ENCODE data around the gene SERGEF.
"Not testable (repeated sequence)": the region's sequence is repeated elsewhere in the genome, so short reads cannot be mapped to it uniquely, and the experiment has no call there.

SERGEF gene

GRCh38 chr11:17915500-17916143, 97.2 kb downstream of the SERGEF start:
- Mint-ChIP-seq H3K4me3 (no peak overlapping the region), H3K4me1 (no peaks in the 10 kb centered on the region), H3K9me3 (no peaks in the 10 kb centered on the region), H3K36me3 (peaks cover 14% of the 10 kb centered on the region), H3K27me3 (no peaks in the 10 kb centered on the region), H3K27ac (no peak overlapping the region)

- Mint-ChIP-seq H3K4me1 (no peaks in the 10 kb centered on the region), H3K36me3 (peaks cover 15% of the 10 kb centered on the region), H3K9me3 (no peaks in the 10 kb centered on the region), H3K27ac (no peak overlapping the region), H3K4me3 (no peak overlapping the region), H3K27me3 (no peaks in the 10 kb centered on the region)
These were observed 97.9 kb downstream of the SERGEF start for GRCh38 chr11:17914957-17915356.

GRCh38 chr11:17907046-17907445, 105.8 kb downstream of the SERGEF start:
- H3K36me3 Mint-ChIP-seq, result peaks cover 21% of the 10 kb centered on the region
- no peak overlapping the region for H3K27ac Mint-ChIP-seq
- no peaks in the 10 kb centered on the region for H3K27me3 Mint-ChIP-seq
- H3K4me1 Mint-ChIP-seq, result no peaks in the 10 kb centered on the region
- no peaks in the 10 kb centered on the region for H3K9me3 Mint-ChIP-seq
- H3K4me3 Mint-ChIP-seq, result no peak overlapping the region

- Mint-ChIP-seq H3K27ac (no peak overlapping the region), H3K4me1 (no peaks in the 10 kb centered on the region), H3K27me3 (no peaks in the 10 kb centered on the region), H3K4me3 (no peak overlapping the region), H3K36me3 (peaks cover 19% of the 10 kb centered on the region), H3K9me3 (no peaks in the 10 kb centered on the region)
These were observed 106.4 kb downstream of the SERGEF start for GRCh38 chr11:17906436-17906835.

GRCh38 chr11:17905477-17905876, 107.4 kb downstream of the SERGEF start:
- H3K27ac Mint-ChIP-seq, result no peak overlapping the region
- H3K4me1 Mint-ChIP-seq, result no peaks in the 10 kb centered on the region
- no peak overlapping the region for H3K4me3 Mint-ChIP-seq
- no peaks in the 10 kb centered on the region for H3K9me3 Mint-ChIP-seq
- H3K36me3 Mint-ChIP-seq, result peaks cover 21% of the 10 kb centered on the region
- no peaks in the 10 kb centered on the region for H3K27me3 Mint-ChIP-seq

DNA sequence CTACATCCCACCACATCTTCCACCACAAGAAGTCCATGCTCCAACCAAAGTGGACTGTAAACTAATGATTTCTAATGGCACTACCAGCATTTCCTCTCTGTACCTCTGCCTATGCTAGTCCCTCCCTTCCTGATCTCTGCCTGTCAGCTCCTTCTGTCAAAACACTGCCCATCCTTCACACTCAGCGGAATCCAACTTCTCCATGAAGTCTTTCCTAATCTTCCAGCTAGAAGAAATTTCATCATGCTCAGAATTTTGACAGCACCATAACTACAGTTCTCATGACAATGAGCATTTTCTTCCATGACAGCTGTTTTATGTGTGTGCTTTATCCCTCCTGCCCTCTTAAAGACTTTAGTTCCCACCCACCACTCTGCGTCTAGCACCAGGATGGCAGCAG, 111.4 kb downstream of the SERGEF start:
- no peak overlapping the region for H3K4me3 Mint-ChIP-seq
- H3K36me3 Mint-ChIP-seq, result peaks cover 10% of the 10 kb centered on the region
- H3K27ac Mint-ChIP-seq, result no peak overlapping the region
- H3K4me1 Mint-ChIP-seq, result no peaks in the 10 kb centered on the region
- H3K9me3 Mint-ChIP-seq, result no peaks in the 10 kb centered on the region
- no peaks in the 10 kb centered on the region for H3K27me3 Mint-ChIP-seq

- no peaks in the 10 kb centered on the region for H3K27me3 Mint-ChIP-seq
- H3K36me3 Mint-ChIP-seq, result peaks cover 16% of the 10 kb centered on the region
- no peaks in the 10 kb centered on the region for H3K9me3 Mint-ChIP-seq
- H3K27ac Mint-ChIP-seq, result no peak overlapping the region
- H3K4me3 Mint-ChIP-seq, result no peak overlapping the region
- H3K4me1 Mint-ChIP-seq, result no peaks in the 10 kb centered on the region
These were observed 114.1 kb downstream of the SERGEF start for GRCh38 chr11:17898782-17899181.

DNA sequence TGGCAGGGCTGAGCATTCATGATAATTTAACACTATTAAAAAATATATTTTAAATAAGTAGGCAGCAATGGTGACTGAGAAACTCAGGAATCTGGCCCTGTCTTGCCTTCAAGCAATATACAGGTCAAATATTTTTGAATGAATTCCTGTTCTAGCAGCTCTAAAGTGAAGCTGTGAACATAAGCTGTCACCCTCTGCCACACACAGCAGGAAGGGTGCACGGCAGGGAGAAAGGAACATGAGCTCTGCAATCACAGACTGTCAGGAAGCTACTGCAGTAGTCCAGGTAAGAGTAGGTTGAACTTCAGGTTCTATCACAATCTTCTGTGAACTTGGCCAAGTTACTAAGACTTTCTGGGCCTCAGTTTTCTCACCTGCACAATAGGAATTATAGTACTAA, 114.8 kb downstream of the SERGEF start:
- H3K27me3 Mint-ChIP-seq, result no peaks in the 10 kb centered on the region
- H3K36me3 Mint-ChIP-seq, result peaks cover 16% of the 10 kb centered on the region
- no peaks in the 10 kb centered on the region for H3K9me3 Mint-ChIP-seq
- no peaks in the 10 kb centered on the region for H3K4me1 Mint-ChIP-seq
- H3K27ac Mint-ChIP-seq, result no peak overlapping the region
- H3K4me3 Mint-ChIP-seq, result no peak overlapping the region

GRCh38 chr11:17897495-17897894, 115.4 kb downstream of the SERGEF start:
- Mint-ChIP-seq H3K27ac (no peak overlapping the region), H3K4me1 (no peaks in the 10 kb centered on the region), H3K36me3 (peaks cover 16% of the 10 kb centered on the region), H3K9me3 (no peaks in the 10 kb centered on the region), H3K4me3 (no peak overlapping the region), H3K27me3 (no peaks in the 10 kb centered on the region)

DNA sequence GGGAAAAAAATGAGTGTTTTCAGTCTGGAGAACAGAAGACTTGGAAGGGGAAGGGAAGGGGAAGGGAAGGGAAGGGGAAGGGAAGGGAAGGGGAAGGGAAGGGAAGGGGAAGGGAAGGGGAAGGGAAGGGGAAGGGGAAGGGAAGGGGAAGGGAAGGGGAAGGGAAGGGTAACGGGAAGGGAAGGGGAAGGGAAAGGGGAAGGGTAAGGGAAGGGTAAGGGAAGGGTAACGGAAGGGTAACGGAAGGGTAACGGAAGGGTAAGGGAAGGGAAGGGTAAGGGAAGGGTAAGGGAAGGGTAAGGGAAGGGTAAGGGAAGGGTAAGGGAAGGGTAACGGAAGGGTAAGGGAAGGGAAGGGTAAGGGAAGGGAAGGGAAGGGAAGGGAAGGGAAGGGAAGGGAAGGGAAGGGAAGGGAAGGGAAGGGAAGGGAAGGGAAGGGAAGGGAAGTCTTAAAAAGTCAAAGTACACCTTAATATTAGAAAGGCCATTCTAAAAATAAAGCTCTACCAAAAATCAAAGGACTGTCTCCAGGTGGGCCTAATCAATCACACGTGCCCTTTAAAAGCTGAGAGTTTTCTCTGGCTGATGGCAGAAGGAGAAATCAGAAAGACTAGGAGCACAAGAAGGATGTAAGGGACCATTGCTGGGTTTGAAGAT, 116.2 kb downstream of the SERGEF start:
- not testable (repeated sequence) for H3K9me3 Mint-ChIP-seq, H3K4me3 Mint-ChIP-seq, H3K4me1 Mint-ChIP-seq, H3K27me3 Mint-ChIP-seq, H3K27ac Mint-ChIP-seq
- H3K36me3 Mint-ChIP-seq, result peaks cover 13% of the 10 kb centered on the region

- H3K36me3 Mint-ChIP-seq, result peaks cover 11% of the 10 kb centered on the region
- no peak overlapping the region for H3K4me3 Mint-ChIP-seq
- H3K27ac Mint-ChIP-seq, result no peak overlapping the region
- H3K4me1 Mint-ChIP-seq, result no peaks in the 10 kb centered on the region
- H3K27me3 Mint-ChIP-seq, result no peaks in the 10 kb centered on the region
- no peaks in the 10 kb centered on the region for H3K9me3 Mint-ChIP-seq
These were observed 117.8 kb downstream of the SERGEF start for GRCh38 chr11:17894929-17895658.

DNA sequence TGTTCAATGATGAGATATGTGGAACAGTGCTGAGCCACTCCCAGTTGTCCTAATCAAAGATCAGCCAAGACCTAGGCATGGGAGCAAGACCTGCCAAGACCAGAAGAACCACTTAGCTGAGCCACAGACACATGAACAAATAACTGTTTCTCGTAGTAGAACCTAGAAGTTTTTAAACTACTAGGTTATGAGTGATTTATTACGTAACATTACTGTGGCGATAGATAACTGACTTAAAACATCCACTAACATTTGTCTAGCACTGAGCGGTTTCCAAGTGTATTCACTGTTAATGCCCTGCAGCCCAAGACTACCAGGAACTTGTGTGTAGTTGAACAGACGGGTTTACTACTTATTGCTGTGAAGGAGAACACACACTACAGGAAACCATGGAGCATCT, 120.4 kb downstream of the SERGEF start:
- Mint-ChIP-seq H3K27ac (no peak overlapping the region), H3K4me3 (no peak overlapping the region), H3K36me3 (peaks cover 15% of the 10 kb centered on the region), H3K27me3 (no peaks in the 10 kb centered on the region), H3K9me3 (no peaks in the 10 kb centered on the region), H3K4me1 (no peaks in the 10 kb centered on the region)

- Mint-ChIP-seq H3K27me3 (no peaks in the 10 kb centered on the region), H3K4me3 (no peak overlapping the region), H3K9me3 (no peaks in the 10 kb centered on the region), H3K4me1 (no peaks in the 10 kb centered on the region), H3K36me3 (peaks cover 16% of the 10 kb centered on the region), H3K27ac (no peak overlapping the region)
These were observed 122.5 kb downstream of the SERGEF start for GRCh38 chr11:17890325-17890724.

GRCh38 chr11:17887779-17888178, 125.1 kb downstream of the SERGEF start:
- no peaks in the 10 kb centered on the region for H3K27me3 Mint-ChIP-seq

DNA sequence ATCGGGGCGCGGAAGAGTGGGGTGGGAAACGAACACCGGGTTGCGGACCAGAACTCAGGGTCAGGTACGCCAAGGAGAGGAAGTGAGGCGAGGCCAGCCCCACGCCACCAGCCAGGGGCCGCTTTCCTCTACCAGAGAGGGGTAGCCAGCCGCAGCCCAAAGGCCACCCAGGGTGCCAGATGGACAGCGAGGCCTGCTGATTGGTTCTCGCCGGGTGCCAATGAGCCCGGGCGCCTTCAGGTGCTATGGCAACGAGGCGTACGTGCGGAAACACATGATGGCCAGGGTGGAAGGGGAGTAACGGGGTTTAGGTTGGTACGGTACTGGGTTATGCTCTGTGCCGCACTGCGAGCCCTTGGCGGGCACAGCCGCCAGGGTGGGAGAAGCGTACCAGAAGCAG, 128.9 kb downstream of the SERGEF start:
- Mint-ChIP-seq H3K4me3 (no peak overlapping the region), H3K27me3 (no peaks in the 10 kb centered on the region), H3K36me3 (peaks cover 10% of the 10 kb centered on the region), H3K9me3 (no peaks in the 10 kb centered on the region), H3K4me1 (no peaks in the 10 kb centered on the region), H3K27ac (no peak overlapping the region)

More at GRCh38 chr11:17887779-17888178, 125.1 kb downstream of the SERGEF start:
- Mint-ChIP-seq H3K36me3 (peaks cover 12% of the 10 kb centered on the region), H3K27ac (no peak overlapping the region), H3K9me3 (no peaks in the 10 kb centered on the region), H3K4me3 (no peak overlapping the region), H3K4me1 (no peaks in the 10 kb centered on the region)

DNA sequence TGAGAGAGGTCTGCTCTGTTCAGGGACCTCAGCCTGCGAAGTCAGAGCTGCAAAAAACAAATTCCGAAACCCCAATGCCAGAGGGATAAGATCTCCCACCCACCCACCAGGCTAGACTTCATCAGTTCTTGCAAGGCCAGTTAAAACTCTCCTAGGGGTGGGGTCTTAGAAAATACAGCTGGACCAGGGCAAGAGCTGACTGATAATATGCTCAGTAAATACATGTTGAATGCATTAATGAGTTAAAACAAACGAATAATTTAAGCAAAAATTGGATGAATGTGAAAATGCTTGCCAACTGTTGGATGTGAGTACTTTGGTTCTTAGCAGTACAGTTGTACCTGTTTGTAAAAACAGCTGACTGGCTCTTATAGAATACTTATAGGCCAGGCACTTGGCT, 129.8 kb downstream of the SERGEF start:
- Mint-ChIP-seq H3K4me3 (no peak overlapping the region), H3K9me3 (no peaks in the 10 kb centered on the region), H3K4me1 (no peaks in the 10 kb centered on the region), H3K36me3 (peaks cover 15% of the 10 kb centered on the region), H3K27ac (no peak overlapping the region), H3K27me3 (no peaks in the 10 kb centered on the region)
